ENCODE measurements around the gene B3GALT6.

GRCh38 chr1:1270813-1271212, 38.8 kb downstream of the B3GALT6 start:
- no peak for TF ChIP-seq ZBTB7A (IDR thresholded peaks at IDR 0.05; ENCODE audit: low read depth)
- TF ChIP-seq EP300 (IDR thresholded peaks at IDR 0.05; ENCODE audit: borderline replicate concordance), result no peak
- TF ChIP-seq TCF12 (IDR thresholded peaks at IDR 0.05; ENCODE audit: low read depth), result no peak
- no peak for TF ChIP-seq YY1 (IDR thresholded peaks at IDR 0.05; ENCODE audit: low read depth)
- TF ChIP-seq, protein P1, sequence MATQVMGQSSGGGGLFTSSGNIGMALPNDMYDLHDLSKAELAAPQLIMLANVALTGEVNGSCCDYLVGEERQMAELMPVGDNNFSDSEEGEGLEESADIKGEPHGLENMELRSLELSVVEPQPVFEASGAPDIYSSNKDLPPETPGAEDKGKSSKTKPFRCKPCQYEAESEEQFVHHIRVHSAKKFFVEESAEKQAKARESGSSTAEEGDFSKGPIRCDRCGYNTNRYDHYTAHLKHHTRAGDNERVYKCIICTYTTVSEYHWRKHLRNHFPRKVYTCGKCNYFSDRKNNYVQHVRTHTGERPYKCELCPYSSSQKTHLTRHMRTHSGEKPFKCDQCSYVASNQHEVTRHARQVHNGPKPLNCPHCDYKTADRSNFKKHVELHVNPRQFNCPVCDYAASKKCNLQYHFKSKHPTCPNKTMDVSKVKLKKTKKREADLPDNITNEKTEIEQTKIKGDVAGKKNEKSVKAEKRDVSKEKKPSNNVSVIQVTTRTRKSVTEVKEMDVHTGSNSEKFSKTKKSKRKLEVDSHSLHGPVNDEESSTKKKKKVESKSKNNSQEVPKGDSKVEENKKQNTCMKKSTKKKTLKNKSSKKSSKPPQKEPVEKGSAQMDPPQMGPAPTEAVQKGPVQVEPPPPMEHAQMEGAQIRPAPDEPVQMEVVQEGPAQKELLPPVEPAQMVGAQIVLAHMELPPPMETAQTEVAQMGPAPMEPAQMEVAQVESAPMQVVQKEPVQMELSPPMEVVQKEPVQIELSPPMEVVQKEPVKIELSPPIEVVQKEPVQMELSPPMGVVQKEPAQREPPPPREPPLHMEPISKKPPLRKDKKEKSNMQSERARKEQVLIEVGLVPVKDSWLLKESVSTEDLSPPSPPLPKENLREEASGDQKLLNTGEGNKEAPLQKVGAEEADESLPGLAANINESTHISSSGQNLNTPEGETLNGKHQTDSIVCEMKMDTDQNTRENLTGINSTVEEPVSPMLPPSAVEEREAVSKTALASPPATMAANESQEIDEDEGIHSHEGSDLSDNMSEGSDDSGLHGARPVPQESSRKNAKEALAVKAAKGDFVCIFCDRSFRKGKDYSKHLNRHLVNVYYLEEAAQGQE (IDR thresholded peaks at IDR 0.05; ENCODE audit: low read depth), result no peak
- TF ChIP-seq FOXM1 (IDR thresholded peaks at IDR 0.05; ENCODE audit: borderline replicate concordance, low read depth), result no peak
- no peak for TF ChIP-seq MAX (IDR thresholded peaks at IDR 0.05)
- TF ChIP-seq NFIC (IDR thresholded peaks at IDR 0.05), result no peak
- no peak for TF ChIP-seq RAD21 (IDR thresholded peaks at IDR 0.05; ENCODE audit: low read depth)
- TF ChIP-seq CREB1 (IDR thresholded peaks at IDR 0.05; ENCODE audit: low read depth), result no peak
- TF ChIP-seq EGR1 (IDR thresholded peaks at IDR 0.05), result no peak
- TF ChIP-seq TAF1 (IDR thresholded peaks at IDR 0.05; ENCODE audit: low read depth), result no peak
